Endometrium (tissue), 2 donors: ENCODE measurements around the gene OR4X2.
"Not testable (repeated sequence)": the region's sequence is repeated elsewhere in the genome, so short reads cannot be mapped to it uniquely, and the experiment has no call there.

Source experiments
- FAIRE-seq: peaks from 2 replicates; lab custom pipeline; 2012; peaks lifted over from hg19 to GRCh38; lab: Jason Lieb, UNC
- donor health status: control.
- donor health status: control.

Gene OR4X2, protein sequence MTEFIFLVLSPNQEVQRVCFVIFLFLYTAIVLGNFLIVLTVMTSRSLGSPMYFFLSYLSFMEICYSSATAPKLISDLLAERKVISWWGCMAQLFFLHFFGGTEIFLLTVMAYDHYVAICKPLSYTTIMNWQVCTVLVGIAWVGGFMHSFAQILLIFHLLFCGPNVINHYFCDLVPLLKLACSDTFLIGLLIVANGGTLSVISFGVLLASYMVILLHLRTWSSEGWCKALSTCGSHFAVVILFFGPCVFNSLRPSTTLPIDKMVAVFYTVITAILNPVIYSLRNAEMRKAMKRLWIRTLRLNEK

GRCh38 chr11:48244804-48245203 is at the start of gene OR4X2:
Gene OR4X2 (plus strand): TSS chr11:48245104. CDS start chr11:48245104, 0 bp downstream.
- no peak for FAIRE-seq

DNA sequence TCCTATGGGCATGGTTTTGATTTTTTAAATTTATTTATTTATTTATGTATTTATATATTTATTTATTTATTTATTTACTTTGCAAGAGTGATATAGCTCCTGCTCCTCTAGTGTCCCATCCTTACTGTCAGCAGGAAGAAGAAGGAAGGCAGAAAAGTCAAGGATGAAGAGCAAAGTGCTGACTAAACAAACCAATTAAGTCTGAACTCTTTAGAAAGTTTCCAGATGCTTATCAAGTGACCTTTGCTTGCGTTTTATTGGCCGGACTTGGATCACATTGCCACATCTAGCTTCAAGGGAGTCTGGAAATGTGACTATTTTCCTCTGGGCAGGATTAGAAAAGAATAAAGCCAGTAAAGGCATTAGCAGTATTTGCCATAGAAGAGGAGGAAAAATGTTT is 37.0 kb upstream of the OR4X2 start:
- no peak for FAIRE-seq

DNA sequence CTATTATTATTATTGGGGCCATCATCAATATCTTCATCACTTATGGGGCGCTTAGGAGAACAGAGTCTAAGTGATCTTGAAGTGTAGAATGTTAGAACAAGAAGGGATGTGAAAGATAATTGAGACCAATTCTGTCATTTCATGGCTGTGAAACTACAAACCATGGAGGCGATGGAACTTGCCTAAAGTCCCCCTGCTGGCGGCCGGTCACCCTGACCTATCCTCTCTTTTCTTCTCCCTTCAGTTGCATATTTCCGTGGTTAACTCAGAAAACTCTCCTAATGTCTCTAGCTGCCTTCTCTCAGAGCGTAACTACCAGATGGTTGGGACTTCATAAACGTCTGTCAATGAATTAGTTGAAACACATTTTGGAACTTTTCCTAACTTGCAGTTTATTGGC is 34.9 kb upstream of the OR4X2 start:
- no peak for FAIRE-seq

GRCh38 chr11:48216510-48216909 is 28.4 kb upstream of the OR4X2 start, which contains the start of gene OR4B1:
Gene OR4B1 (plus strand): TSS chr11:48216810. CDS start chr11:48216810, 0 bp downstream.
- FAIRE-seq: no peak

GRCh38 chr11:48228761-48229160 is 16.1 kb upstream of the OR4X2 start:
- no peak for FAIRE-seq

DNA sequence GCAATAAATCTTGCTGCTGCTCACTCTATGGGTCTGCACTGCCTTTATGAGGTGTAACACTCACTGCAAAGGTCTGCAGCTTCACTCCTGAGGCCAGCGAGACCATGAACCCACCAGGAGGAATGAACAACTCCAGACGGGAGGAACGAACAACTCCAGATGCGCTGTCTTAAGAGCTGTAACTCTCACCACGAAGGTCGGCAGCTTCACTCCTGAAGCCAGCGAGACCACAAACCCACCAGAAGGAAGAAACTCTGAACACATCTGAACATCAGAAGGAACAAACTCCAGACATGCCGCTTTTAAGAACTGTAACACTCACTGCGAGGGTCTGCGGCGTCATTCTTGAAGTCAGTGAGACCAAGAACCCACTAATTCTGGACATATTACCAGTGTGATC is 14.8 kb upstream of the OR4X2 start:
- FAIRE-seq: not testable (repeated sequence)

DNA sequence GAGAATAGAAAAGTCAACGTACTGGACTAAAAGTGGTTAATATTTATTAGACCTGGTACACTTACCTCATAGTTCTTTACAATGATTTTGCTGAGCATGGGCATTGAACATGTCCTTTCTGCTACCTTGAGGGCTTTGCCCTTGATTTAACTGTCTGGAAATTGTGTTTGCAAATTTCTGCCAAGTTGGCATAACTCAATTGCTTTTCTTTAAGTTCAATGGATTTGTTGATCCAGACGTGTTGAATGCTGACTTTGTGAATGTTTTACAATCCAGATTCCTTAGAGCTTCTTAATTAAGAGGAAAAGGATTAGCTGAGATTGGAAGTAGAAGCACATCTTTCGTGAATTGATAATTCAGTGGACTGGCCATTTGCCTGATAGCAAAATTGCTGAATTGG is 7.2 kb upstream of the OR4X2 start:
- FAIRE-seq: no peak

- no peak for FAIRE-seq
Observed at GRCh38 chr11:48242501-48242900, 2.4 kb upstream of the OR4X2 start.

DNA sequence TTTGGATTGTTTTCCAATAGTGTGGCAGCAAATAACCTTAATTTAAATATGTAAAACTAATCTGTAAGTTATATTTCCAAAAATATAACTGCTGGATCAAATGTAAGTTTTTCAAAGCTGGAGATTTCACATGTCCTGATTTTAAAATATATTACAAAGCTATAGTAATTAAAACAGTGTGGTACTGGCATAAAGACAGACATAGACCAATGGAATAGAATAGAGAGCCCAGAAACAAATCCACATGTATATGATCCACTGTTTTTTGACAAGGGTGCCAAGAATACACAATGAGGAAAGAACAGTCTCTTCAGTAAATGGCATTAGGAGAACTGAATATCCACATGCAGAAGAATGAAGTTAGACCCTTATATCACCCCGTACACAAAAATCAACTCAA is 4.0 kb downstream of the OR4X2 start:
- FAIRE-seq: no peak

DNA sequence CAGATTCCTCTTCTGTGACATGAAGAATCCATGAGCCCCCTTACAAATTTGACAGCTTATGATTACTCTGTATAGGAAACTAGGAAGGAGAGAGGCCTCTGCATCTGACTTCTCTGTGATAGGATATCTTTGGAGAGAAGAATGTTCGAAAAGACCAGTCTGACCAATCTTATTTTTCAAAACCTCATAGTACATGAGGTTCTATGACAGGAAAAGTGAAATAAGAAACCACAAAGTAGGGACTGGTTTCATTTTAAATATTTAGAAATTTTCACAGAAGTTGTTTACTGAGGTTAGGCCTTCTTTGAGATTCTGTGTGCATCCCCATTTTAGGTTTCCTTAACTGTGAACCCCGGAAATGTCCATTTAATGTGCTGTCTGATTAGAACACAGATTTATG is 16.7 kb downstream of the OR4X2 start:
- no peak for FAIRE-seq

DNA sequence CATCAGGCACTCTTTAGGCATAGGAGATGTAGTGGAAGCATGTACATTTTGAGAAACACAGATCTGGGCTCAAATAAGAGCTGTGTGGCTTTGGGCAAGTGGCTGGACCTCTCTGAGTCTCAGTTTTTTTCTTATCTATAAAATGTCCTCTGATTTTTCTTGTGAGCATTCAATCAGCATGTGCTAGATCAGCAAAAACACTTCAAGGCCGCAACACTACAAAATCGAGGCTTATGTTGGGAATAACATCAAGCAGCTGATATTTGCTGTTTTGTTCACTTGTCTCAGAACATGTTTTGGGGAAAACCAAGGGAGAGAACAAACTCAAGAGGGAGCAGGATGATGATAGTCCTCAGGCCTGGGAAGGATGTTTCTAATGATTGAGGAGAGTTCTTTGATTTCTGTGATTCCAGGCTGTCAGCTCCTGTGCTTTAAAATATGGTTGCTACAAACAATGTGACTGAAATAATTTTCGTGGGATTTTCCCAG is 18.6 kb downstream of the OR4X2 start, which contains the start of gene OR4X1:
Gene OR4X1 (plus strand): TSS at position 439 of the 489 bp plus-strand sequence. CDS start 0 bp downstream, at position 439.
- no peak for FAIRE-seq

GRCh38 chr11:48270621-48271020 is 25.7 kb downstream of the OR4X2 start:
- no peak for FAIRE-seq

GRCh38 chr11:48272606-48273005 is 27.7 kb downstream of the OR4X2 start:
- FAIRE-seq: no peak
